T follicular helper cell (primary cell): ENCODE data around the gene DBF4B.

Experiments used
- DNase-seq: peaks from one replicate; pipeline ENCODE4 v3.0.0-alpha.2; 2020; ENCODE audit warnings: low read depth

DBF4B gene

GRCh38 chr17:44759086-44759915 lies 50.8 kb downstream of the DBF4B start:
- no peak for DNase-seq

GRCh38 chr17:44759916-44760243 lies 51.4 kb downstream of the DBF4B start:
- DNase-seq: no peak

- no peak for DNase-seq
These were observed 52.2 kb downstream of the DBF4B start for GRCh38 chr17:44760474-44761308.

- no peak for DNase-seq
These were observed 53.7 kb downstream of the DBF4B start for GRCh38 chr17:44761932-44762810.

- DNase-seq: no peak
These were observed 54.7 kb downstream of the DBF4B start for GRCh38 chr17:44763170-44763569.

- no peak for DNase-seq
These were observed 57.5 kb downstream of the DBF4B start for GRCh38 chr17:44765965-44766364.

GRCh38 chr17:44766409-44767038 lies 58.1 kb downstream of the DBF4B start:
- DNase-seq: no peak

- DNase-seq: no peak
These were observed 59.0 kb downstream of the DBF4B start for GRCh38 chr17:44767493-44767892.

- DNase-seq: no peak
These were observed 60.2 kb downstream of the DBF4B start for GRCh38 chr17:44768505-44769142.

GRCh38 chr17:44769230-44769629 lies 60.8 kb downstream of the DBF4B start:
- DNase-seq: no peak

- DNase-seq: no peak
These were observed 61.2 kb downstream of the DBF4B start for GRCh38 chr17:44769647-44770084.

- DNase-seq: no peak
These were observed 61.9 kb downstream of the DBF4B start for GRCh38 chr17:44770166-44770925.

- no peak for DNase-seq
These were observed 64.0 kb downstream of the DBF4B start for GRCh38 chr17:44772308-44773045.

GRCh38 chr17:44773140-44773539 lies 64.7 kb downstream of the DBF4B start:
- no peak for DNase-seq

GRCh38 chr17:44774271-44775135 lies 66.0 kb downstream of the DBF4B start:
- DNase-seq: peak; percentile 77

- DNase-seq: peak; percentile 98
These were observed 66.8 kb downstream of the DBF4B start for GRCh38 chr17:44775136-44775837.

GRCh38 chr17:44775838-44776621 lies 67.6 kb downstream of the DBF4B start:
- DNase-seq: no peak
